ENCODE results near the gene TMEM132E. TPM values are rescaled to one million over a fixed set of nuclear protein-coding genes. Genes with fewer than 3 reads are reported as not detected.
A peak's percentile ranks its signal among the peaks of the same experiment; 100 is the strongest.

TMEM132E gene
- not detected for total RNA-seq

GRCh38 chr17:34579017-34579946 lies at the start of gene TMEM132E:
TSS of gene TMEM132E (plus strand) at chr17:34579582. CDS start at chr17:34581077, 1,495 bp downstream.
- intact Hi-C loops (cut with DNase I) = no loop called here
- H3K9me3 ChIP-seq = no peaks in the 10 kb centered on the region
- no peak within 1 kb of the TSS for H3K27ac ChIP-seq
- peak; percentile 63 for ATAC-seq
- peaks cover 36% of the 10 kb centered on the region for H3K4me1 ChIP-seq
- H3K36me3 ChIP-seq (replicated peaks in 1 of 2; ENCODE audit: insufficient read depth in 1 of 2, low read depth in 2 of 2) = no peaks in the 10 kb centered on the region
- H3K27me3 ChIP-seq = peaks cover 5 to 52% of the 10 kb centered on the region in 2 donors
- peak within 1 kb of the TSS in 1 of 2 donors; percentile 24 for H3K4me3 ChIP-seq
- TF ChIP-seq CTCF (IDR thresholded peaks at IDR 0.05) (no peak), POLR2A (IDR thresholded peaks at IDR 0.05) (no peak)
- 1% methylated on average over 25 to 93 of the region's 101 CpGs for WGBS, 2 donors
- peak; percentile 21 to 67 (median 45) for DNase-seq

- 25 to 33% methylated on average over 3 of the region's 3 CpGs for WGBS, 2 donors
- intact Hi-C loops (cut with DNase I) = no loop called here
- peaks cover 0 to 4% of the 10 kb centered on the region in 2 donors for H3K27me3 ChIP-seq
- no peaks in the 10 kb centered on the region for H3K9me3 ChIP-seq
- ATAC-seq (no peak), DNase-seq (no peak)
- no peak overlapping the region for H3K27ac ChIP-seq
- no peaks in the 10 kb centered on the region for H3K4me1 ChIP-seq
- TF ChIP-seq CTCF (IDR thresholded peaks at IDR 0.05) = no peak
- no peak for TF ChIP-seq POLR2A (IDR thresholded peaks at IDR 0.05)
- H3K36me3 ChIP-seq (replicated peaks in 1 of 2; ENCODE audit: insufficient read depth in 1 of 2, low read depth in 2 of 2) = no peaks in the 10 kb centered on the region
- H3K4me3 ChIP-seq = no peak overlapping the region
These were observed 48.5 kb upstream of the TMEM132E start for GRCh38 chr17:34530918-34531317.

GRCh38 chr17:34532281-34533065 lies 46.9 kb upstream of the TMEM132E start:
- no peak overlapping the region for H3K4me3 ChIP-seq
- TF ChIP-seq POLR2A (IDR thresholded peaks at IDR 0.05) (no peak), CTCF (IDR thresholded peaks at IDR 0.05) (no peak)
- H3K27ac ChIP-seq = no peak overlapping the region
- WGBS, 2 donors = 31 to 34% methylated on average over 6 of the region's 6 CpGs
- no peaks in the 10 kb centered on the region for H3K9me3 ChIP-seq
- H3K36me3 ChIP-seq (replicated peaks in 1 of 2; ENCODE audit: insufficient read depth in 1 of 2, low read depth in 2 of 2) = no peaks in the 10 kb centered on the region
- H3K27me3 ChIP-seq = no peaks in the 10 kb centered on the region
- no peaks in the 10 kb centered on the region for H3K4me1 ChIP-seq
- intact Hi-C loops (cut with DNase I) = no loop called here
- DNase-seq (no peak), ATAC-seq (no peak)

- Histone ChIP-seq H3K4me1 (no peaks in the 10 kb centered on the region), H3K36me3 (replicated peaks in 1 of 2; ENCODE audit: insufficient read depth in 1 of 2, low read depth in 2 of 2) (no peaks in the 10 kb centered on the region), H3K27ac (no peak overlapping the region), H3K27me3 (no peaks in the 10 kb centered on the region), H3K4me3 (no peak overlapping the region), H3K9me3 (no peaks in the 10 kb centered on the region)
- no peak for DNase-seq
- TF ChIP-seq POLR2A (IDR thresholded peaks at IDR 0.05) (no peak), CTCF (IDR thresholded peaks at IDR 0.05) (no peak)
- intact Hi-C loops (cut with DNase I) = no loop called here
- 57 to 77% methylated on average over 6 of the region's 6 CpGs for WGBS, 2 donors
- no peak for ATAC-seq
These were observed 45.4 kb upstream of the TMEM132E start for GRCh38 chr17:34533806-34534527.
